Stimulated activated naive CD8-positive, alpha-beta T cell treated with anti-CD3 and anti-CD28 coated beads, Interleukin-15, Interleukin-2, amounts not matched to agents 100 ng/mL and 50 ng/mL, for 24 hours (primary cell): ENCODE data around the gene TMEM63A.

Experiments
- H3K27ac Mint-ChIP-seq: one replicate; pipeline ENCODE4 v1.8.0; 2021; ENCODE audit warnings: mild to moderate bottlenecking, mixed read lengths
- H3K27me3 Mint-ChIP-seq: one replicate; pipeline ENCODE4 v1.8.0; 2021; ENCODE audit warnings: mixed read lengths
- H3K36me3 Mint-ChIP-seq: one replicate; pipeline ENCODE4 v1.8.0; 2021; ENCODE audit warnings: low read depth, mixed read lengths
- H3K4me1 Mint-ChIP-seq: one replicate; pipeline ENCODE4 v1.8.0; 2021; ENCODE audit warnings: low read depth, mixed read lengths
- H3K4me3 Mint-ChIP-seq: one replicate; pipeline ENCODE4 v1.8.0; 2021; ENCODE audit warnings: mild to moderate bottlenecking, mixed read lengths
- H3K9me3 Mint-ChIP-seq: one replicate; pipeline ENCODE4 v1.8.0; 2021; ENCODE audit warnings: mixed read lengths

The TMEM63A gene

DNA sequence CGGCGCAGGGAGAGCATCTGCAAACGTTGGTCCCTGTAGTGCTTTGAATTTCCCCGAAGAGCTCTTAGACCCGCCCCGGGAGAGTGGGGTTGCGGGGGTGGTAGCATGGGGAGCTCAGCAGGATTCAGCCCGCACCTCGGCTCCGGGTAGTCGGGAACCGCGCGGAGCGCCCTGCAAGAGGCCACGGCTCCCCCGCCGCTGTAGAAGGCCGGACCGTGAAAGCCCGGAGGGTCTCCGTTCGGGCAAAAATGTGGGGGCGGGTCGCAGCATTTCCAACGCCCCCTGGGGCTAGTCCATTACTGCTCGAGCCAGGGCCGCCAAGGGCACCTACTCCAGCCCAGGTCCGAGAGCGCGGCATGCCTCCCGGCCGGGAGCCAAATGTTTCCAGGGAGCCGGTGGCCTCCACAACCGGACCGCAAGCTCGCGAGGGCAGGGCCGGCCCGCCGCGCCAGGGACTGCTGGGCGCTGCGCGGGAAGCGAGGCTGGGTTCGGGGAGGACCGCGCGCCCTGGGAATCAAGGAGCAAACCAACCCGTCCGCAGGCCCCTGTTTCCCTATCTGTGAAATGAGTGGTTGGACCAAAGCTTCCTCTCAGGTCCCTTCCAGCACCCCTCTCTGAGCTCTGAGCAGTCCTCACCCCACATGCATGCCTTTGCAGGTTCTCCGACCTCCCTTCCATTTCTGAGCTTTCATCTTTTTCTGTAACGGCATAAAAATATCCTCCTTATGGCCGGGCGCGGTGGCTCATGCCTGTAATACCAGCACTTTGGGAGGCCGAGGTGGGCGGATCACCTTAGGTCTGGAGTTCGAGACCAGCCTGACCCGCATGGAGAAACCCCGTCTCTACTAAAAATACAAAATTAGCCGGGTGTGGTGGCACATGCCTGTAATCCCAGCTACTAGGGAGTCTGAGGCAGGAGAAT lies 775 bp upstream of the TMEM63A start:
- no peaks in the 10 kb centered on the region for H3K9me3 Mint-ChIP-seq
- peak overlapping the region; percentile 86 for H3K4me3 Mint-ChIP-seq
- no peaks in the 10 kb centered on the region for H3K27me3 Mint-ChIP-seq
- peak overlapping the region; percentile 69 for H3K27ac Mint-ChIP-seq
- H3K36me3 Mint-ChIP-seq: no peaks in the 10 kb centered on the region
- peaks cover 43% of the 10 kb centered on the region for H3K4me1 Mint-ChIP-seq

DNA sequence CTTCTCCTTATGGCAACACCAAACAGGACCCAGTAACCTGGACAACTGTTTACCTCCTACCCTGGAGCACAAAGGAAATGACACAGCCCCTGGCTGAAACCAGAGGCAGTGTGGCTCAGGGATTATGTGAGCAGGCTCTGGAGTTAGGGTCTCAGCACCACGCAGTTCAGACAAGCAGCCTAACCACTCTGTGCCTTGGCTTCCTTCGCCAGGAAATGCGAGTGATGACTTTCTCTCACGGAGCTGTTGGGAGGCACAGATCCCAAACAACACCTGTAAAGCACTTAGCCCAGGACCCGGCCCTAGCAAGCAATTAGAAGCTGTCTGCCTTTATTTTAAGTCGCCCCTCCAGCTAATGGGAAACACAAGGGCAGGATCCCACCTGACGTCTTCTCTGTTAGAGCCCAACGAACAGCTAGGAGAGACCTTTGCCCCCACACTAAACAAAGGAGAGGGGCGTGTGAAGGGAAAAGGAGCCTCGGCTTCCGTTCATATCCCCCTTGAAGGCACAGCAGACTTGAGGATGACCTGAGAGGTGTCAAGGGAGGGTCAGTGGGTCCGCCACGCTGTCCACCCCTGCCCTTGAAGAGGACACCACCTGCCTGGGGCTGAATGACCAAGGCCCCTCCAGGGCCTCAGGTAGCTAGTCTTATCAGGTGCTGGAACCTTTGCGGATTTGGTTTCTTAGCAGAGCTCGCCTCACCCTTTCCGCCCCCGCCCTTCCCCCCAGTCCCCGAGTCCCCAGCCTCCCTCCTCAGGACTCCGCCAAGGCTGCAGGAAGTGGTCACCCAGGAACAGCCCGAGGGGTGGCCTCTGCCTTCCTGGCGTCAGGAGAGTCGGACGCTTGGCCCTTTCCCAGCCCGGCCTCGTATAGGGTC lies 860 bp downstream of the TMEM63A start:
- H3K27me3 Mint-ChIP-seq: no peaks in the 10 kb centered on the region
- peak overlapping the region; percentile 86 for H3K4me3 Mint-ChIP-seq
- no peaks in the 10 kb centered on the region for H3K36me3 Mint-ChIP-seq
- peak overlapping the region; percentile 61 for H3K27ac Mint-ChIP-seq
- peaks cover 60% of the 10 kb centered on the region for H3K4me1 Mint-ChIP-seq
- H3K9me3 Mint-ChIP-seq: no peaks in the 10 kb centered on the region

DNA sequence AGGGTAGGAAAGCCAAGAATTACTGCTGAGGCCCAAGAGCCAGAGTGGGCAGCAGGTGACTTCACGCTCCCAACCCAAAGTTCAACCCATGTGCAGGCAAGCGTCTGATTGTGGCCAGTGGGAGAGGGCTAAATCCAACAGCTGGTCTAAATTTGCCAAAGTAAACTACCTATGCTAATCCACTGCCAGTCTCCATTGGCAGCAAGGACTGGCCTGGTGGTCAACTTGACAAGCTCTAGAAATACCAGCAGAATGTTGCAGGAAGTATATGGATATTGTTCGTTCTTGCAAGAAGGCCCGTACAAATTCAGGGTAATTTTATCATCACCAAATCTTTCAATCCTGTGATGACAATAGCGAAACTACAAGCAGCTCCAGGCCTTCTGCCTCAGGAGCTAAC lies 1.5 kb downstream of the TMEM63A start:
- Mint-ChIP-seq H3K9me3 (no peaks in the 10 kb centered on the region), H3K4me3 (peak overlapping the region; percentile 86), H3K27me3 (no peaks in the 10 kb centered on the region), H3K36me3 (no peaks in the 10 kb centered on the region), H3K4me1 (peaks cover 64% of the 10 kb centered on the region), H3K27ac (no peak overlapping the region)

DNA sequence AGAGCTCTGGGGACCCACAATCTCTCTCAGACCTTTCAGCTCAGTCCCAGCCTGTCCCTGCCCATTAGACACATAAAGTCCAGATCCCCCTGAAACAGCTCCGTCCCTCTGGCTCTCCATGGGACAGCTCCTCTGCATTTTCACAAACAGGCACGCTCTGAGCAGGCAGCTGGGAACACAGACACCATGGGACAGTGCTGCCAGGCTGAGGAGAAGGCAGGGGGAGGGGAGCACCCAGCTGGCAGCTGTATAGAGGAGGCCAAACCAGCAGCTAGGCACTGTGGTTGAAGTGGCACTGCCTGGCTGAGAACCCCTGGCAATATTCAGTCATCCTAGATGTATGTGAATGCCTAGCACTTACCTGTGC lies 2.0 kb downstream of the TMEM63A start:
- Mint-ChIP-seq H3K27ac (no peak overlapping the region), H3K4me3 (peak overlapping the region; percentile 86), H3K27me3 (no peaks in the 10 kb centered on the region), H3K9me3 (no peaks in the 10 kb centered on the region), H3K36me3 (no peaks in the 10 kb centered on the region), H3K4me1 (peaks cover 67% of the 10 kb centered on the region)

DNA sequence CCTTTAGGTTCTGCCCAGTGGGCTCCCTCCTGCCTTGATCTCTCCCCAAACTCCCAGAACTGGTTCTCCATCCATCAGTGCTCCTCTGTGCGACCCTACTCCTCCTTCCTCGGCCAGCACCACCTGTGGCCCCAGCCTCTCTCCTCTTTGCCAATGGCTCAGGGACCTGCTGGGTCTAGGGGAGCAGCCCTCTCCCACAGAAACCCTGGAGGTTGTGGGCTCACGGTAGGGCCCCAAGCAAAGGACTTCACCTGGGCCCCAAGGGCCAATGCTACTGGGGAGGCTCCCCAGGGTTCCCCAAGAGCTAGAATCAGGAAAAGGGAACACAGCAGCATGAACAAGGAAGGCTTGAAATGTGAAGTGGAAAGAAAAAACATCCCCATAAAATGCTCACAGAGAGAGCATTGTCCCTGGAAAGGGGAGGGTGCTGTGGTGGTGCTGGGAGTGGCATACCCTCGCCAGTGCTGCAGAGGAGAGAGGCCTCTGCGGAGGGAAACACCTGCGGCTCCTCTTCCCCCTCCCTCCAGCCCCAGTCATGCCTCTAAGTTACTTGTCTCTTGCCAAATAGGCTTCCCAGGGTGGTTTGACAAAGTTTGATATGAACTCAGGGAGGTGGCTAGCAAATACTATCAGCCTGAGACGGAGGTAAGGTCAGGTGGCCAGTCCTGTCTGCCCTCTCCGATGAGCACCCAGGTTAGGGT lies 2.5 kb downstream of the TMEM63A start:
- no peaks in the 10 kb centered on the region for H3K27me3 Mint-ChIP-seq
- H3K4me3 Mint-ChIP-seq: peak overlapping the region; percentile 15
- H3K36me3 Mint-ChIP-seq: no peaks in the 10 kb centered on the region
- H3K4me1 Mint-ChIP-seq: peaks cover 68% of the 10 kb centered on the region
- peak overlapping the region; percentile 53 for H3K27ac Mint-ChIP-seq
- H3K9me3 Mint-ChIP-seq: no peaks in the 10 kb centered on the region

DNA sequence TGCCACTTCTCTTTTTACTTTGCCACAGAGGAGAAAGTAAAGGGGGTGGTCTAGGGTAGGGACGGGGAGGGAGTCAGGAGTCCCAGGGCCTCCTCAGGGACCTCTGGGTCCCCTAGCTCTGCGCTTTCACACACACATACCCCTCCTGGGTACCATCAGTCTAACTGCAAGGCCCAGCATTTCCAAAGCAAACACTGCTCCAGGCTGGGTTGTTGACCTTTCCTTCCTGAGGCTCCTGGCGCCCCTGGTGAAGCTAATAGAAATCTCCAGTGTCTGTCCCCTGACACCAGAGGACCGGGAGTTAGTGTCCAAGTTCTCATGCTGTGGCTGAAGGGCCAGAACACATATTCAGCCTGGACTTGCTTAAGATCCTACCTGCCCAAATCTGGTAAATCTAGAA lies 3.9 kb downstream of the TMEM63A start:
- Mint-ChIP-seq H3K27ac (no peak overlapping the region), H3K4me3 (no peak overlapping the region), H3K4me1 (peaks cover 60% of the 10 kb centered on the region), H3K36me3 (peaks cover 6% of the 10 kb centered on the region), H3K9me3 (no peaks in the 10 kb centered on the region), H3K27me3 (no peaks in the 10 kb centered on the region)

DNA sequence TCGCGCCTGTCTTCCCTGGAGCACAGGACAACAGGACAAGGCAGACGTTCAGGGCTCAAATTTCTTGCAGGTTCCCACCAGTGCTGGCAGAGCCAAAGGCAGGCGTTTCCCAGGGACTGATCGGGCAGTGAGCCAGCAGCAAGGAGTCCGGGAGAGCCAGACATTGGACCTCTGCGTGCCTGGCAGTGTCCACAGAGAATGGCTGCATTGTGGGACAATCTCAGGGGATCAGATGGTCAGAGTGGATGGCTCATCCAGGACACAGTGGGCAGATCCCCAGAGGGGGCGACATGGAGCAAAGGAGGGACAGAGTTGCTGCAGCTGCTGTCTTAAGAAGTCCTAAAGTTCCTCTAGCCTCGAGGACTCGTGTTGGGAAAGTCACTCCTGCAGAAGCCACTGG lies 4.6 kb downstream of the TMEM63A start:
- Mint-ChIP-seq H3K4me3 (no peak overlapping the region), H3K27me3 (no peaks in the 10 kb centered on the region), H3K9me3 (no peaks in the 10 kb centered on the region), H3K36me3 (peaks cover 6% of the 10 kb centered on the region), H3K27ac (no peak overlapping the region), H3K4me1 (peaks cover 57% of the 10 kb centered on the region)

DNA sequence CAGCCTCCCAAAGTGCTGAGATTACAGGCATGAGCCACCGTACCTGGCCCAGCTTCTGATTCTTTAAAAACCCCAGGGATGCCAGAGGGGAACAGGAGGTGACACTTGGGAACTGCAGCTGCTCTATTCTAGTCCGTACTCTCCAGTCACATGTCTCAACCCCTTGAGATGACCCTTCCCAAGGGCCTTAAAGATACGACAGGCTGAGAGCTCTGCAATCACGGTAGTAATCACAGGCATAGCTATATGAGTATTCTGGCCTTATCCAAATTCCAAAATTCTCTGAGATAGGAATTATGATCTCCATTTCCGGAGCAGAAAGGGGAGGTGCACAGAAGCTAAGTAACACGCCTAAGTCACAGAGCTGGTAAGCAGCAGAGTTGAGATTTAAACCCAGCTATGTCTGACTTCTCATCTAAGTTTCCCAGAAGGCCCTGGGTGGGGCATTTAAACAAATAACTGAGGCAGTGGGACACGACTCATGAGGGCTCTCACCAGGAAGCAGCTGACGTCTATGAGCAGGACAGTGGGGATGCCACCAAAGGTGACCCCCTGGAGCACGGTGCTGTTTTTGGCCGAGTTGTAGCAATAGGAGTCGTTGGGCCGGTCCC lies 5.2 kb downstream of the TMEM63A start:
- no peaks in the 10 kb centered on the region for H3K27me3 Mint-ChIP-seq
- no peaks in the 10 kb centered on the region for H3K9me3 Mint-ChIP-seq
- peaks cover 8% of the 10 kb centered on the region for H3K36me3 Mint-ChIP-seq
- peaks cover 62% of the 10 kb centered on the region for H3K4me1 Mint-ChIP-seq
- no peak overlapping the region for H3K4me3 Mint-ChIP-seq
- no peak overlapping the region for H3K27ac Mint-ChIP-seq

DNA sequence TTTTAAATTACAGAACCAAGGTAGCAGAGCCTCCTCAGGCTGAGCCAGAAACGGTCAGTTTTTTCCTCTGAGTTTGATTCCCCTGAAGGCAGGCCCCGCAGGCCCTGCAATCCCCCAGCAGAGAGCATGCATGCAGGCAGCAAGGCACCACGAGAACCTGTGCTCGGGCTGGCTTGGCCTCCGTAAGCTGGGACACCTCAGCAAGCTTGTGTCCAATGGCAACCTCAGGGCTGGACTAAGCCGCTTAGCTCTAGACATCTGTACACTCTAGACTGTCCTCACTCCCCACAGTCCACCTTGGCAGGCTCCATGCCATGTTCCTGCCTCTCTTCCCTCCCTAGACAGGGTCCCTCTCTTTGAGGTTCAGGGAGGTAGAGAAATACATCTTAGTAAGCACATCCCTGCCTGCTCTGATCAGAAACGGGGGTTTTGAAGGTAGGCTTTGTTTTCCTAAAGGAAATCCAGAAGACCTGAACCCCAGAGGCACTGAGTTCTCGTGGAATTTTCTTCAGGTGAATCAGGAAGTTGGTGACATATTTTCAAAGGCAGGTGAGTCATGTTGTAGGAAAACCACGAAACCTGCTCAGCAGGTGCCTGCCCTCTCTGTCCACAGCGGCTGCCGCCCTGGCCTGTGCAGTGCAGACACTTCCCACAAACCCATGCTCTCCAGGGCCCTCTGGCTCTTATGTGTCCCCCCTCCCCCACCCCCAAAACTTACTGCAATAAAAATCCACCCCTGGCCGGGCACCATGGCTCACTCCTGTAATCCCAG lies 7.0 kb downstream of the TMEM63A start:
- peaks cover 63% of the 10 kb centered on the region for H3K4me1 Mint-ChIP-seq
- H3K9me3 Mint-ChIP-seq: no peaks in the 10 kb centered on the region
- H3K36me3 Mint-ChIP-seq: peaks cover 21% of the 10 kb centered on the region
- H3K4me3 Mint-ChIP-seq: no peak overlapping the region
- no peaks in the 10 kb centered on the region for H3K27me3 Mint-ChIP-seq
- H3K27ac Mint-ChIP-seq: no peak overlapping the region

DNA sequence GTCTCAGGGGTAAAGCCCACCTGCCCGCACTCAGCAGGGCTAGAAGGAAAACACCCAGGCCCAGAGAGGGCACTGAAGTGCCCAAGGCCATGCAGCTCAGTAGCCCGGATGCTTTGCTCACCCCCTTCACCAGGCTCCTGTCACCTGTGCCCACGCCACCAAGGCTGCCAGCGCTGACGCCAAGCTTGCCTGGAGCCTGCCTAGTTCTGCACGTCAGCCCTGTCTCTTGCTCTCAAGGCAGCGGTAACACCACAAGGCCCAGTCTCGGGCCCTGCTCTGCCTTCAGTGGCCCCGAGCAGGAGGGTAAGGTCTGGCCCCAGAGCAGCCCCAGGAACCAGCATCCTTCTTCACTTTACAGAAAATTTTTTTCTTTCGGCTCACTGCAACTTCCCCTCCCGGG lies 7.7 kb downstream of the TMEM63A start:
- Mint-ChIP-seq H3K36me3 (peaks cover 22% of the 10 kb centered on the region), H3K27ac (peak overlapping the region; percentile 19), H3K9me3 (no peaks in the 10 kb centered on the region), H3K4me3 (no peak overlapping the region), H3K27me3 (no peaks in the 10 kb centered on the region), H3K4me1 (peaks cover 55% of the 10 kb centered on the region)

DNA sequence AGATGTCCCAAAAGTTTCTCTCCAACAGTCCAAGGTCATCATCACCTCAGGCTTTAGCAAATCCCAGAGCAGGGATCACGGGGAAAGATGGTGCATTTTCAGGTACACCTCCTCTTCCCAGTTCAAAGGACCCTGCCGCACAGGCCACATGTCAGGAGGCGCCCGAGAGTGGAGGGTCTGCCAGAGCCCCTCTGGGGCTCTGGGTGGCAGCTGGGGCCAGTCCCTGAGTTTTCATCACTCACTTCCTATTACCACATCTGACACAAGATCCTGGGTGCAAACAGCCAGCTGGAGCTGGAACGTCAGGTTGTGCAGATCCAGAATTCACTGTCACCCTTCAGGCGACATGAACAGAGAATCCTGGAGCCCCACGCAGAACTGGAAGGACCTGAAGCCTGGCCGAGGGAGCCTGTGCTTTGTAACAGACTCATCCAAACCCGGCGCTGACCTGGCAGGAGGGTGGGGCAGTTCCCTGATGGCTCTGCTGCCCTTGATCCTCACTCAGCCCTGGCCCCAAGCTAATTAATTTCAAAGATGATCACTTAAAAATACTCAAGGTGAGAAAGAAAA lies 8.8 kb downstream of the TMEM63A start:
- Mint-ChIP-seq H3K4me1 (peaks cover 45% of the 10 kb centered on the region), H3K4me3 (no peak overlapping the region), H3K9me3 (no peaks in the 10 kb centered on the region), H3K27ac (no peak overlapping the region), H3K36me3 (peaks cover 26% of the 10 kb centered on the region), H3K27me3 (no peaks in the 10 kb centered on the region)

DNA sequence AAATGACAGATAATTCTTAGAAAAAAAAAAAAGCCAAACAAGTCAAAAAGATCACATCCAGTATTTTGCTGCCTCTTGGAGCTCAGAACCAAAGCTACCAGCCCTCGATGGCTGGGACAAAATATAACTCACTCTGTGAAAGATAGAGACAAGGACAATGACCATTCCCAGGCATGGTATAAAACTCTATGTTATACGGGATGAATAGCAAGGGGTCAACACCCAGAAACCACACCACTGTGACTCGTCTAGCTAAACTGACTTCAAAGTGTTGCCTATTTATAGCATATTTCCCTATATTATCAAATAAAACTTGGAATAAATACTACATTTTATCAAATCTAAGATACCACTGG lies 10.1 kb downstream of the TMEM63A start:
- H3K4me1 Mint-ChIP-seq: peaks cover 42% of the 10 kb centered on the region
- H3K27me3 Mint-ChIP-seq: no peaks in the 10 kb centered on the region
- H3K9me3 Mint-ChIP-seq: no peaks in the 10 kb centered on the region
- no peak overlapping the region for H3K4me3 Mint-ChIP-seq
- H3K27ac Mint-ChIP-seq: no peak overlapping the region
- peaks cover 34% of the 10 kb centered on the region for H3K36me3 Mint-ChIP-seq

DNA sequence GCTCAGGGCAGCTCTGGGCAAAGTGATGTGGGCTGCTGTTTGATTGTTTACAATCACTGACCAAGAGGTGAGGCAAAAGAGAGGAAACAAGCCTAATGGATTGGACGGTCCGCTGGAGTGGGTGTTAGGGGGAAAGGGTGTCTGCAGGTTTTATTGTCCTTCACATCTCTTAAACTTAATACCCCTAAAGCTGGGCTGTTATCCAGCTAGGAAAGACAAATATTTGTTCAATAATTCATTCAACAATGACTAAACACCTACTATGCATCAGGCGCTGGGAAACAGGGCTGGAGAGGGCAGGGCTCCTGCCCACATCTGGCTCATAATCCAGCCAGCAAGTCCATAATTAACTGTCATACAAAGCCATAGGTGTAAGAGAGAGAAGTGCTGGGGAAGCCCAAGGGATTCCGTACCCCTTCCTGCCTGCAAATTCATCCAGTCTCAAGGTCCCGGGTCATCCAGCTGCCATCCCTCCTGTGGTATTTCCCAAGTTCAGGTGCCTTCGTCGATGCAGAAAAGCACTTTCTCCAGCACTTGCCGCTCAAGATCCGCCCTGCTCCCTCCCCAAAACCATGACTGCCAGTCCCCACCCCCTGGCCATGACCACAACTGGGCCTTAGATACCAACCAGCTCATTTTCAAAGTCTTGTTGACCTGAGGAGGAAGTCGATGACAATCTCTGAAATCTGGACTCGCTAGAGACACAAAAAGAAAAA lies 10.7 kb downstream of the TMEM63A start:
- Mint-ChIP-seq H3K27me3 (no peaks in the 10 kb centered on the region), H3K4me1 (peaks cover 42% of the 10 kb centered on the region), H3K27ac (no peak overlapping the region), H3K9me3 (no peaks in the 10 kb centered on the region), H3K36me3 (peaks cover 39% of the 10 kb centered on the region), H3K4me3 (no peak overlapping the region)
